Nephron progenitor cell (in vitro differentiated cells): ENCODE results near the gene GRM1.
"Not testable (repeated sequence)": the region's sequence is repeated elsewhere in the genome, so short reads cannot be mapped to it uniquely, and the experiment has no call there.

Experiments
- DNase-seq: peaks from one replicate; pipeline ENCODE4 v3.0.0; 2021
- H3K27ac Mint-ChIP-seq: 2 replicates; pipeline ENCODE4 v1.8.0; 2021; ENCODE audit warnings: mild to moderate bottlenecking, moderate library complexity, mixed read lengths
- H3K27me3 Mint-ChIP-seq: 2 replicates; pipeline ENCODE4 v1.8.0; 2021; ENCODE audit warnings: mild to moderate bottlenecking, low read depth, mixed read lengths; ENCODE audit not compliant: poor library complexity
- H3K36me3 Mint-ChIP-seq: 2 replicates; pipeline ENCODE4 v1.8.0; 2021; ENCODE audit warnings: low read depth, mixed read lengths
- H3K4me1 Mint-ChIP-seq: 2 replicates; pipeline ENCODE4 v1.8.0; 2021; ENCODE audit warnings: mixed read lengths
- H3K4me3 Mint-ChIP-seq: 2 replicates; pipeline ENCODE4 v1.8.0; 2021; ENCODE audit warnings: mild to moderate bottlenecking, moderate library complexity, mixed read lengths
- H3K9me3 Mint-ChIP-seq: 2 replicates; pipeline ENCODE4 v1.8.0; 2021; ENCODE audit warnings: mild to moderate bottlenecking, moderate library complexity, mixed read lengths
- CTCF ChIP-seq: fragments of 200-600 bp; sonication (generic); IDR thresholded peaks from 2 replicates; pipeline ENCODE4 v1.5.0; 2021; ENCODE audit warnings: antibody characterized with exemption

Gene GRM1

GRCh38 chr6:146224449-146224848 lies 195.6 kb downstream of the GRM1 start:
- Mint-ChIP-seq H3K27me3 (no peaks in the 10 kb centered on the region), H3K4me3 (no peak overlapping the region), H3K36me3 (no peaks in the 10 kb centered on the region), H3K9me3 (no peaks in the 10 kb centered on the region), H3K27ac (no peak overlapping the region), H3K4me1 (no peaks in the 10 kb centered on the region)
- TF ChIP-seq CTCF = no peak
- DNase-seq = no peak

- Mint-ChIP-seq H3K9me3 (no peaks in the 10 kb centered on the region), H3K27me3 (no peaks in the 10 kb centered on the region), H3K27ac (no peak overlapping the region), H3K4me3 (no peak overlapping the region), H3K36me3 (no peaks in the 10 kb centered on the region), H3K4me1 (no peaks in the 10 kb centered on the region)
- DNase-seq = no peak
- no peak for TF ChIP-seq CTCF
Observed at GRCh38 chr6:146224988-146225387, 196.1 kb downstream of the GRM1 start.

GRCh38 chr6:146240322-146240721 lies 211.5 kb downstream of the GRM1 start:
- no peak overlapping the region for H3K4me3 Mint-ChIP-seq
- TF ChIP-seq CTCF = no peak
- H3K27ac Mint-ChIP-seq = no peak overlapping the region
- H3K9me3 Mint-ChIP-seq = peaks cover 13% of the 10 kb centered on the region
- no peaks in the 10 kb centered on the region for H3K36me3 Mint-ChIP-seq
- no peaks in the 10 kb centered on the region for H3K4me1 Mint-ChIP-seq
- peaks cover 11% of the 10 kb centered on the region for H3K27me3 Mint-ChIP-seq
- DNase-seq = no peak

GRCh38 chr6:146240807-146241206 lies 211.9 kb downstream of the GRM1 start:
- no peak for DNase-seq
- Mint-ChIP-seq H3K27me3 (peaks cover 11% of the 10 kb centered on the region), H3K4me1 (no peaks in the 10 kb centered on the region), H3K27ac (no peak overlapping the region), H3K9me3 (peaks cover 13% of the 10 kb centered on the region), H3K36me3 (no peaks in the 10 kb centered on the region), H3K4me3 (no peak overlapping the region)
- no peak for TF ChIP-seq CTCF

GRCh38 chr6:146243646-146244045 lies 214.8 kb downstream of the GRM1 start:
- Mint-ChIP-seq H3K9me3 (peaks cover 13% of the 10 kb centered on the region), H3K27me3 (peaks cover 11% of the 10 kb centered on the region)
- not testable (repeated sequence) for H3K27ac Mint-ChIP-seq, DNase-seq, H3K4me3 Mint-ChIP-seq, H3K36me3 Mint-ChIP-seq, H3K4me1 Mint-ChIP-seq

- Mint-ChIP-seq H3K4me1 (no peaks in the 10 kb centered on the region), H3K4me3 (no peak overlapping the region), H3K36me3 (no peaks in the 10 kb centered on the region), H3K27me3 (peaks cover 11% of the 10 kb centered on the region), H3K9me3 (peaks cover 13% of the 10 kb centered on the region), H3K27ac (no peak overlapping the region)
- TF ChIP-seq CTCF = no peak
- DNase-seq = no peak
Observed at GRCh38 chr6:146244630-146245143, 215.8 kb downstream of the GRM1 start.
